ENCODE data around the gene SLC24A2. TPM values are rescaled to one million over a fixed set of nuclear protein-coding genes. Genes with fewer than 3 reads are reported as not detected.

Gene SLC24A2
- total and polyA plus RNA-seq, 10 of the 15 experiments (the other 5 are each of a cell fraction or from before 2014, with no cell fraction given) = not detected

GRCh38 chr9:19754921-19755320, 33.9 kb downstream of the SLC24A2 start:
- Histone ChIP-seq H3K79me2 (ENCODE audit: control insufficient read depth, insufficient read depth, low read length) (no peaks in the 10 kb centered on the region), H3K27ac (ENCODE audit: control insufficient read depth, insufficient read depth) (no peak overlapping the region), H3K27me3 (replicated peaks in 1 of 2; ENCODE audit: control insufficient read depth in 2 of 2, insufficient read depth in 2 of 2, low read length in 1 of 2) (no peaks in the 10 kb centered on the region), H3K9ac (ENCODE audit: control insufficient read depth, insufficient read depth, low read length) (no peak overlapping the region), H3K4me1 (ENCODE audit: control insufficient read depth, insufficient read depth, low read length) (no peaks in the 10 kb centered on the region), H2AFZ (ENCODE audit: control insufficient read depth, low read depth, low read length) (no peak overlapping the region), H3K36me3 (ENCODE audit: control insufficient read depth in 2 of 2, insufficient read depth in 2 of 2, low read length in 1 of 2) (no peaks in the 10 kb centered on the region), H4K20me1 (ENCODE audit: control insufficient read depth, insufficient read depth) (no peaks in the 10 kb centered on the region), H3K4me2 (ENCODE audit: control insufficient read depth, insufficient read depth) (no peak overlapping the region), H3K9me3 (replicated peaks; ENCODE audit: control insufficient read depth, insufficient read depth, low read length) (no peaks in the 10 kb centered on the region), H3K4me3 (no peak overlapping the region)
- 22% methylated on average over 2 of the region's 2 CpGs for WGBS (ENCODE audit: insufficient coverage, insufficient replicate concordance, low lambda C conversion rate, missing lambda C conversion rate)
- TF ChIP-seq ZNF217 (IDR thresholded peaks at IDR 0.05) = no peak
- no peak for TF ChIP-seq SUZ12 (IDR thresholded peaks at IDR 0.05; ENCODE audit: unreplicated experiment)
- no peak for TF ChIP-seq WRNIP1 (IDR thresholded peaks at IDR 0.05; ENCODE audit: borderline replicate concordance, low read depth, low read length)
- TF ChIP-seq, protein P1, sequence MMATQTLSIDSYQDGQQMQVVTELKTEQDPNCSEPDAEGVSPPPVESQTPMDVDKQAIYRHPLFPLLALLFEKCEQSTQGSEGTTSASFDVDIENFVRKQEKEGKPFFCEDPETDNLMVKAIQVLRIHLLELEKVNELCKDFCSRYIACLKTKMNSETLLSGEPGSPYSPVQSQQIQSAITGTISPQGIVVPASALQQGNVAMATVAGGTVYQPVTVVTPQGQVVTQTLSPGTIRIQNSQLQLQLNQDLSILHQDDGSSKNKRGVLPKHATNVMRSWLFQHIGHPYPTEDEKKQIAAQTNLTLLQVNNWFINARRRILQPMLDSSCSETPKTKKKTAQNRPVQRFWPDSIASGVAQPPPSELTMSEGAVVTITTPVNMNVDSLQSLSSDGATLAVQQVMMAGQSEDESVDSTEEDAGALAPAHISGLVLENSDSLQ (IDR thresholded peaks at IDR 0.05) = no peak
- no peak for TF ChIP-seq MLLT1 (IDR thresholded peaks at IDR 0.05)
- no peak for TF ChIP-seq HDAC6 (IDR thresholded peaks at IDR 0.05; ENCODE audit: unreplicated experiment)
- TF ChIP-seq, protein P2, sequence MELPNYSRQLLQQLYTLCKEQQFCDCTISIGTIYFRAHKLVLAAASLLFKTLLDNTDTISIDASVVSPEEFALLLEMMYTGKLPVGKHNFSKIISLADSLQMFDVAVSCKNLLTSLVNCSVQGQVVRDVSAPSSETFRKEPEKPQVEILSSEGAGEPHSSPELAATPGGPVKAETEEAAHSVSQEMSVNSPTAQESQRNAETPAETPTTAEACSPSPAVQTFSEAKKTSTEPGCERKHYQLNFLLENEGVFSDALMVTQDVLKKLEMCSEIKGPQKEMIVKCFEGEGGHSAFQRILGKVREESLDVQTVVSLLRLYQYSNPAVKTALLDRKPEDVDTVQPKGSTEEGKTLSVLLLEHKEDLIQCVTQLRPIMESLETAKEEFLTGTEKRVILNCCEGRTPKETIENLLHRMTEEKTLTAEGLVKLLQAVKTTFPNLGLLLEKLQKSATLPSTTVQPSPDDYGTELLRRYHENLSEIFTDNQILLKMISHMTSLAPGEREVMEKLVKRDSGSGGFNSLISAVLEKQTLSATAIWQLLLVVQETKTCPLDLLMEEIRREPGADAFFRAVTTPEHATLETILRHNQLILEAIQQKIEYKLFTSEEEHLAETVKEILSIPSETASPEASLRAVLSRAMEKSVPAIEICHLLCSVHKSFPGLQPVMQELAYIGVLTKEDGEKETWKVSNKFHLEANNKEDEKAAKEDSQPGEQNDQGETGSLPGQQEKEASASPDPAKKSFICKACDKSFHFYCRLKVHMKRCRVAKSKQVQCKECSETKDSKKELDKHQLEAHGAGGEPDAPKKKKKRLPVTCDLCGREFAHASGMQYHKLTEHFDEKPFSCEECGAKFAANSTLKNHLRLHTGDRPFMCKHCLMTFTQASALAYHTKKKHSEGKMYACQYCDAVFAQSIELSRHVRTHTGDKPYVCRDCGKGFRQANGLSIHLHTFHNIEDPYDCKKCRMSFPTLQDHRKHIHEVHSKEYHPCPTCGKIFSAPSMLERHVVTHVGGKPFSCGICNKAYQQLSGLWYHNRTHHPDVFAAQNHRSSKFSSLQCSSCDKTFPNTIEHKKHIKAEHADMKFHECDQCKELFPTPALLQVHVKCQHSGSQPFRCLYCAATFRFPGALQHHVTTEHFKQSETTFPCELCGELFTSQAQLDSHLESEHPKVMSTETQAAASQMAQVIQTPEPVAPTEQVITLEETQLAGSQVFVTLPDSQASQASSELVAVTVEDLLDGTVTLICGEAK (IDR thresholded peaks at IDR 0.05; ENCODE audit: borderline replicate concordance) = no peak
- TF ChIP-seq KLF5 (IDR thresholded peaks at IDR 0.05; ENCODE audit: partially characterized antibody) = no peak
- TF ChIP-seq SMAD5 (IDR thresholded peaks at IDR 0.05; ENCODE audit: low read depth) = no peak
- no peak for TF ChIP-seq NFXL1 (IDR thresholded peaks at IDR 0.05; ENCODE audit: borderline replicate concordance)
- no peak for TF ChIP-seq POU2F2 (IDR thresholded peaks at IDR 0.05; ENCODE audit: borderline replicate concordance, low read depth, low read length)
- no peak for TF ChIP-seq IKZF2 (IDR thresholded peaks at IDR 0.05)
- TF ChIP-seq GABPA (IDR thresholded peaks at IDR 0.05; ENCODE audit: low read depth) = no peak
- no peak for TF ChIP-seq ZNF207 (IDR thresholded peaks at IDR 0.05; ENCODE audit: borderline replicate concordance)
- no peak for TF ChIP-seq NR2F1 (conservative IDR thresholded peaks at IDR 0.05)
- intact Hi-C loops (cut with micrococcal nuclease; ENCODE audit: unreplicated experiment) = no loop called here
- FAIRE-seq = no peak
- in situ Hi-C loops (cut with MboI) = no loop called here
- no peak for ATAC-seq
- BruUV-seq (replicated peaks) = no TSS peak
- no peak for DNase-seq (ENCODE audit: low read depth, low spot score)
- RAD21 ChIA-PET (ENCODE audit: unreplicated experiment) = no interaction called here
- CTCF ChIA-PET = no interaction called here
- POLR2A ChIA-PET = no interaction called here
- SMC1A ChIA-PET (ENCODE audit: uncharacterized antibody, unreplicated experiment) = no interaction called here
